NCI-H2029 treated with DMSO at 0.1 percent for 48 hours (cell line): Measurements from ENCODE around the gene MTM1.

Source experiments
- DNase-seq: peaks from one replicate; lab custom pipeline; 2025; lab: John Stamatoyannopoulos, UW

MTM1 gene

GRCh38 chrX:150568320-150569154, at the start of gene MTM1:
Gene MTM1 (plus strand): TSS chrX:150568621. CDS start chrX:150592615, 23,994 bp downstream.
- peak; percentile 59 for DNase-seq

- no peak for DNase-seq
Measured at GRCh38 chrX:150522494-150522893, 45.9 kb upstream of the MTM1 start.

- no peak for DNase-seq
Measured at GRCh38 chrX:150525061-150525919, 43.1 kb upstream of the MTM1 start.

GRCh38 chrX:150526692-150527091, 41.7 kb upstream of the MTM1 start:
- DNase-seq, result no peak

- DNase-seq, result no peak
Measured at GRCh38 chrX:150527108-150527507, 41.3 kb upstream of the MTM1 start.

GRCh38 chrX:150529587-150529986, 38.8 kb upstream of the MTM1 start:
- no peak for DNase-seq

- DNase-seq, result no peak
Measured at GRCh38 chrX:150530821-150531220, 37.6 kb upstream of the MTM1 start.

GRCh38 chrX:150531467-150531866, 37.0 kb upstream of the MTM1 start:
- DNase-seq, result no peak

GRCh38 chrX:150533863-150534262, 34.6 kb upstream of the MTM1 start:
- DNase-seq, result no peak

GRCh38 chrX:150536455-150537116, 31.8 kb upstream of the MTM1 start:
- no peak for DNase-seq

GRCh38 chrX:150537851-150538250, 30.6 kb upstream of the MTM1 start:
- DNase-seq, result no peak

- DNase-seq, result no peak
Measured at GRCh38 chrX:150540965-150541364, 27.5 kb upstream of the MTM1 start.

- DNase-seq, result no peak
Measured at GRCh38 chrX:150542846-150543229, 25.6 kb upstream of the MTM1 start.

GRCh38 chrX:150543230-150544155, 24.9 kb upstream of the MTM1 start:
- no peak for DNase-seq

- no peak for DNase-seq
Measured at GRCh38 chrX:150544222-150544787, 24.1 kb upstream of the MTM1 start.

GRCh38 chrX:150544835-150545770, 23.3 kb upstream of the MTM1 start:
- no peak for DNase-seq

GRCh38 chrX:150546711-150547153, 21.7 kb upstream of the MTM1 start:
- no peak for DNase-seq

- no peak for DNase-seq
Measured at GRCh38 chrX:150547375-150548115, 20.9 kb upstream of the MTM1 start.

GRCh38 chrX:150548251-150548650, 20.2 kb upstream of the MTM1 start:
- DNase-seq, result no peak
